Measurements from ENCODE around the gene DDX1.

GRCh38 chr2:15619938-15620337 is 28.3 kb downstream of the DDX1 start:
- no peak for TF ChIP-seq CTCF (IDR thresholded peaks at IDR 0.05; ENCODE audit: insufficient read depth, low read length)
- TF ChIP-seq POLR2AphosphoS5 (IDR thresholded peaks at IDR 0.05; ENCODE audit: low read depth): no peak
- no peak for TF ChIP-seq GABPA (IDR thresholded peaks at IDR 0.05; ENCODE audit: low read depth)
- TF ChIP-seq REST (IDR thresholded peaks at IDR 0.05; ENCODE audit: insufficient replicate concordance, low read depth): no peak

Measured in HL-60 (cell line).